Measurements from ENCODE around the gene GRAP.
A peak's percentile ranks its signal among the peaks of the same experiment; 100 is the strongest.
"Not testable (repeated sequence)": the region's sequence is repeated elsewhere in the genome, so short reads cannot be mapped to it uniquely, and the experiment has no call there.

Gene GRAP

DNA sequence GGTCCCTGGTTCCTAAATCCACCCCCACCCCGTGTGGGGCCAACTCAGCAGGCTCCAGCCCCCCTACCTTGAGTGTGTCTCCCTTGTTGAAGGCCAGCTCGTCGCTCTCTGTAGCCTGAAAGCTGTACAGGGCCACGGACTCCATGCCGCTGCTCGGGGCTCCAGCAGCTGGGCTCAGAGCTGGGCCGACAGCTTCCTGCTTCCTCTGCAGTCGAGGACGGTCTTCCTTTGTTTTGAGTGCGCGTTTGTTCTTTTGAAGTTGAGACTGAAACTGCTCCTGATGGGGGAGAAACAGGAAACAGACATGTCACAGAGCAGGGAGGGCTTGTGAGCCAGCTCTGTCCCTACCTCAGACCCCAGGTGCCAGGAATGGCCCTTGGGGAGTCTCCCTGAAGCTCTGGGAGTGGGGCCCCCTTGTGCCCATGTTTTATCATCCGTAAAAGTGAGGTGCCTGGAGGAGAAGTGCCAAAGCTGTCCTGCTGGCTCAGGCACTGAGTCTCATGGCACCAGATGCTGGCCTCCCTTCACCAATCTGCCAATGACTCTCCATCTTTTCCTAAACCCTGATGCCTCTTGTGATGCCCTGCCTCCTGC lies at the start of gene GRAP:
Gene GRAP (minus strand): TSS at position 176 of the 594 bp plus-strand sequence. CDS start 31 bp downstream, at position 145.
- H3K4me3 ChIP-seq, H3K9ac ChIP-seq, H3K4me2 ChIP-seq, H3K27me3 ChIP-seq, H3K27ac ChIP-seq, H3K36me3 ChIP-seq, H3K4me1 ChIP-seq, H3K9me3 ChIP-seq, H4K20me1 ChIP-seq: not testable (repeated sequence)

DNA sequence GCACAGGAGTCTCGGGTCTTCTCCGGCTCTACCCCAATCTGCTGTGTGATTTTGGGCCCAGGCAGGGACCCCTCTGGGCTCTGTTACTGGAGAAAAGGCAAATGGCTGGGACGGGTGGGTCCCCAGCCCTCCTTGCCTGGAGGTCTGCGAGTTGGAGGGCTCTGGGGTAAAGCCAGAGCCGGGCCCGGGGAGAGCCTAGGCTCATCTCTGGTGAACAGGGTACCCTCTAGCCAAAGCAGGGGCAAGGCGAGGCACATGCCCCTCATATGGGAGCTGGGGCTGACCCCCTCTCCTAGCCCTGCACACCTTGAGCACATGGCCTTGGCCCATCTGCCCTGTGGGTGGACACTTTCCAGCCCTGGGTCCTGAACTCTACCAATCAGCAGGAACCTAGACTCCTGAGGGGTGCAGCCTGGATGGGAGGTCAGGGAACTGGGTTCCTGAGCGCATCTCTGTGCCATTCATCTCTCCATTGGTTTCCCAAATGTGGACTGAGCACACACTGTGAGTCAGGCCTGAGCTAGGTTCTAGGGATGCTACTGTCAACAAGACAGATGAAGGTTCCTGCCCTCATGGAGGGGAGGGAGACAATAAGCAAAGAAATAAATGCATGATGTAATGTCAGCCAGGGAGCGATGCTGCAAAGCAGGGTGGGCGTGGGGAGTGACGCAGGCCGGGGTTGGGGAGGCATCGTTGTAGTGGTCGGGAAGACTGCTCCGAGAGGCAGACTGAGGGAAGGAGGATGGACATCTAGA lies 47.1 kb upstream of the GRAP start:
- H3K9me3 ChIP-seq, H3K36me3 ChIP-seq, H3K27ac ChIP-seq, H3K4me3 ChIP-seq, H3K4me2 ChIP-seq, H4K20me1 ChIP-seq, H3K4me1 ChIP-seq, H3K9ac ChIP-seq: not testable (repeated sequence)
- H3K27me3 ChIP-seq: peaks cover 14% of the 10 kb centered on the region

- not testable (repeated sequence) for H3K4me3 ChIP-seq, H3K4me1 ChIP-seq, H3K27ac ChIP-seq, H3K4me2 ChIP-seq, H3K9me3 ChIP-seq, H4K20me1 ChIP-seq, H3K9ac ChIP-seq, H3K36me3 ChIP-seq
- H3K27me3 ChIP-seq: peaks cover 15% of the 10 kb centered on the region
Observed at GRCh38 chr17:19092737-19093683, 46.3 kb upstream of the GRAP start.

- H3K9ac ChIP-seq, H3K9me3 ChIP-seq, H3K4me1 ChIP-seq, H3K36me3 ChIP-seq, H3K27ac ChIP-seq, H3K4me3 ChIP-seq, H4K20me1 ChIP-seq, H3K4me2 ChIP-seq: not testable (repeated sequence)
- peaks cover 18% of the 10 kb centered on the region for H3K27me3 ChIP-seq
Observed at GRCh38 chr17:19090058-19090772, 43.5 kb upstream of the GRAP start.

DNA sequence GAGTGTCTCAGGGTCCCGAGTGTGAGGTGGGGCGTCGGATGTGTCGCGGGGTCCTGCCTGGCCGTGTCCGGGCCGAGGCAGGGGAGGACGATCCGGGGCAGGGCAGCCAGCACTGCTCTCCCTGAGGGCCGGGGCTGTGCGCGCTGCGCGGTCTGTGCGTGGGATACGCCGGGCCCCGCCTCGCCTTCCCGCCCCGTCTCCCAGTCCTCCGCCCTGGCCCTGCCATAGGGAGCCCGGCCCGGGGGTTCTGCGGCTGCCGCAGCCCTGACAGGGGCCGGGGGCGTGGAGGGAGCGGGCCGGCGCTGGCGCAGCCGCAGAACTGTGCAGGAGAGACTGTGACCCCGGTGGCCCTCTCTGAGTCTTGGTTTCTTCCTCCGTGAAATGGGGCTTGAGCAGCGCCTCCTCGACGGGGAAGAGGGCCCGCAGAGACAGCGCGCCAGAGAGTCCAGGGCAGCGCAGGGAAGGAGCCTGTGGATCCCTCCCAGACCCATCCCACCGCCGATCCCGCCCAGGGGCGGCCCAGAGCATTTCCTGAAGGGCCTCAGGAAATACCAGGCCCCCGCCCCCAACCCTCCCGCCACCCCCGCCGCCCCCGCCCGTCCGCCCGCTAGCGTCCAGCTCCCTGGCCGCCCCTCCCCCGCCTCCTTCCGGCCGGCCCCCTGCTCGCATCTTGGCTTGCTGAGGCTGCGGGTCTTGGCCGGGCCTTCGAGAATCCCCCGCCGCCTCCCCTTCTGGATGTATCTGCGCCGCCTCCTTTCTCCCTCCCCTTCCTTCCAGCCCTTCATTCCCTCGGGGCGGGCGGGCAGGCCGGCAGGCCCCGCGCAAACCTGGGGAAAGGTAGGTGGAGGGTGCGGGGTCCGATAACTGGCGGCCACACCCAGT lies 42.3 kb upstream of the GRAP start:
- not testable (repeated sequence) for H3K4me1 ChIP-seq, H4K20me1 ChIP-seq, H3K27ac ChIP-seq, H3K9me3 ChIP-seq, H3K4me3 ChIP-seq, H3K9ac ChIP-seq, H3K36me3 ChIP-seq, H3K4me2 ChIP-seq
- peaks cover 18% of the 10 kb centered on the region for H3K27me3 ChIP-seq

DNA sequence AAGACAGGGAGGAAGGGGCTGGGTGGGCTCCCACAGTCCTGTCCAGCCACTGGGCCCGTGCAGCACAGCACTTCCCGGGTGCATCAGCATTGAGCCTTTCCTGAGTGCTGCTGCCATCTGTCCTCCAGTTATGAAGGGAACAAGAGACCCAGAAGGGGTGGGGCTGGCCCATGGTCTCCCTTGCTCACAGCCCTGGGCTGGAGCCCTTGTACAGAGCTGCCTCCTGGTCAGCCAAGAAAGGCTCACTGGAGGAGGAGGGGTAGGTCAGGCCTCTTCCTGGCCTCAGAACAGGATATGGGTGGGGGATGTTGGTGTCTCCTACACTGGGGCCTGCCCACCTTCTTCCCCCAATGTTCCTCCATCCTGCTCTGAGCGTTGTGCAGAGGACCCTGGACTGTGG lies 30.6 kb upstream of the GRAP start:
- H3K9ac ChIP-seq, H3K4me1 ChIP-seq, H3K27me3 ChIP-seq, H3K27ac ChIP-seq, H3K4me3 ChIP-seq, H4K20me1 ChIP-seq, H3K36me3 ChIP-seq, H3K9me3 ChIP-seq, H3K4me2 ChIP-seq: not testable (repeated sequence)

GRCh38 chr17:19076398-19077192 lies 29.8 kb upstream of the GRAP start:
- not testable (repeated sequence) for H3K27me3 ChIP-seq, H3K4me3 ChIP-seq, H4K20me1 ChIP-seq, H3K4me2 ChIP-seq, H3K36me3 ChIP-seq, H3K4me1 ChIP-seq, H3K9me3 ChIP-seq, H3K9ac ChIP-seq, H3K27ac ChIP-seq

GRCh38 chr17:19070318-19071168 lies 23.8 kb upstream of the GRAP start:
- H3K4me3 ChIP-seq, H3K9ac ChIP-seq, H3K4me1 ChIP-seq, H3K27me3 ChIP-seq, H3K36me3 ChIP-seq, H4K20me1 ChIP-seq, H3K9me3 ChIP-seq, H3K27ac ChIP-seq, H3K4me2 ChIP-seq: not testable (repeated sequence)

- H3K27ac ChIP-seq, H3K4me2 ChIP-seq, H3K4me3 ChIP-seq, H4K20me1 ChIP-seq, H3K27me3 ChIP-seq, H3K9ac ChIP-seq, H3K9me3 ChIP-seq, H3K36me3 ChIP-seq, H3K4me1 ChIP-seq: not testable (repeated sequence)
Observed at GRCh38 chr17:19064378-19064777, 17.6 kb upstream of the GRAP start.

GRCh38 chr17:19063326-19063956 lies 16.7 kb upstream of the GRAP start:
- H3K9ac ChIP-seq, H3K36me3 ChIP-seq, H3K27me3 ChIP-seq, H3K9me3 ChIP-seq, H3K4me2 ChIP-seq, H3K4me1 ChIP-seq, H3K27ac ChIP-seq, H4K20me1 ChIP-seq: not testable (repeated sequence)
- 0 out of 2 replicates have a peak overlapping the region, but pooled peaks have one; percentile 38 for H3K4me3 ChIP-seq

GRCh38 chr17:19062718-19063325 lies 16.1 kb upstream of the GRAP start:
- not testable (repeated sequence) for H3K4me1 ChIP-seq, H3K27ac ChIP-seq, H3K36me3 ChIP-seq, H3K4me3 ChIP-seq, H4K20me1 ChIP-seq, H3K9me3 ChIP-seq, H3K9ac ChIP-seq, H3K27me3 ChIP-seq, H3K4me2 ChIP-seq

Data from BLaER1 (cell line).